GM23338 (cell line): ENCODE results near the gene AKTIP. TPM values are rescaled to one million over a fixed set of nuclear protein-coding genes. Genes with fewer than 3 reads are reported as not detected.

Source experiments
- CREB1 ChIP-seq: fragments of 250-450 bp; sonication (Bioruptor Pico); IDR thresholded peaks from 2 replicates; pipeline ENCODE4 v1.5.0; 2020; ENCODE audit warnings: low read depth, mild to moderate bottlenecking, moderate library complexity
- CTCF ChIP-seq, 2 experiments: fragments of 200-600 bp in 1 of 2; sonication (generic) in 1 of 2; conservative IDR thresholded peaks; 2 replicates each; pipeline versions ENCODE4 v1.5.1 to v1.6.1; 2016 to 2017; ENCODE audit warnings: antibody characterized with exemption in 2 of 2, low read depth in 2 of 2, mild to moderate bottlenecking in 2 of 2, moderate library complexity in 1 of 2
- ETS1 ChIP-seq: IDR thresholded peaks from 2 replicates; pipeline ENCODE4 v1.6.1; 2016; ENCODE audit warnings: antibody characterized with exemption
- POLR2AphosphoS5 ChIP-seq: IDR thresholded peaks from 2 replicates; pipeline ENCODE4 v1.6.1; 2016; ENCODE audit warnings: antibody characterized with exemption, low read depth
- STAT1 ChIP-seq: IDR thresholded peaks from one replicate; pipeline ENCODE4 v1.6.1; 2016; ENCODE audit warnings: antibody characterized with exemption; ENCODE audit not compliant: unreplicated experiment
- ZNF462 ChIP-seq: fragments of 250-450 bp; sonication (Bioruptor Pico); IDR thresholded peaks from 2 replicates; pipeline ENCODE4 v1.5.0; 2020; ENCODE audit warnings: mild to moderate bottlenecking, moderate library complexity
- polyA plus RNA-seq: library from polyadenylated mRNA; unstranded; fragments of >200 nt; fragmentation: Nextera tagmentation; extraction: Ambion mirVana; gene quantifications from 2 replicates; pipeline ENCODE4 v1.2.1, GENCODE V29; 2016
- total RNA-seq: library from RNA; depleted of rRNA; stranded (reverse); fragments of >200 nt; shearing (Covaris generic); gene quantifications from 2 replicates; pipeline ENCODE4 v1.2.3, GENCODE V29; 2014

The AKTIP gene
- total and polyA plus RNA-seq, 2 experiments from 2014 or later, result 17.3 to 21.6 TPM

GRCh38 chr16:53511403-53512280 is 8.6 kb upstream of the AKTIP start (continued):
- TF ChIP-seq ZNF462 (CRISPR knock-in tag) (no peak), STAT1 (no peak), CTCF (conservative IDR thresholded peaks at IDR 0.05; ENCODE audit: low read depth in 2 of 2) (0 out of 4 replicates have a peak, but pooled peaks of 1 of the 2 experiments have one; percentile 13), ETS1 (no peak), POLR2AphosphoS5 (no peak), CREB1 (CRISPR knock-in tag) (no peak)
